Non-pigmented ciliary epithelial cell (primary cell): Measurements from ENCODE around the gene CD99.
"Not testable (repeated sequence)": the region's sequence is repeated elsewhere in the genome, so short reads cannot be mapped to it uniquely, and the experiment has no call there.

Experiments
- DNase-seq: peaks from one replicate; pipeline ENCODE4 v3.0.0-alpha.2; 2010; ENCODE audit warnings: low read depth

Gene CD99

GRCh38 chrX:2732649-2733048 is 41.6 kb downstream of the CD99 start:
- no peak for DNase-seq

- no peak for DNase-seq
Observed at GRCh38 chrX:2733286-2733685, 42.2 kb downstream of the CD99 start.

GRCh38 chrX:2735270-2735669 is 44.2 kb downstream of the CD99 start:
- no peak for DNase-seq

- DNase-seq: no peak
Observed at GRCh38 chrX:2740672-2741071, 49.6 kb downstream of the CD99 start.

GRCh38 chrX:2741386-2741785 is 50.3 kb downstream of the CD99 start:
- DNase-seq: no peak

- DNase-seq: not testable (repeated sequence)
Observed at GRCh38 chrX:2746250-2746649, 55.2 kb downstream of the CD99 start.

GRCh38 chrX:2748171-2748814 is 57.2 kb downstream of the CD99 start:
- no peak for DNase-seq

GRCh38 chrX:2748815-2749188 is 57.7 kb downstream of the CD99 start:
- no peak for DNase-seq

- DNase-seq: no peak
Observed at GRCh38 chrX:2751291-2751690, 60.2 kb downstream of the CD99 start.

- DNase-seq: not testable (repeated sequence)
Observed at GRCh38 chrX:2751874-2752300, 60.8 kb downstream of the CD99 start, which contains the start of gene XG. TSS of gene XG (plus strand) at chrX:2752040. CDS start at chrX:2752275, 235 bp downstream.

- DNase-seq: not testable (repeated sequence)
Observed at GRCh38 chrX:2752441-2752840, 61.3 kb downstream of the CD99 start.

- not testable (repeated sequence) for DNase-seq
Observed at GRCh38 chrX:2755163-2755715, 64.1 kb downstream of the CD99 start.

GRCh38 chrX:2756548-2756947 is 65.5 kb downstream of the CD99 start:
- DNase-seq: no peak

- no peak for DNase-seq
Observed at GRCh38 chrX:2761246-2761645, 70.2 kb downstream of the CD99 start.

GRCh38 chrX:2762671-2763070 is 71.6 kb downstream of the CD99 start:
- not testable (repeated sequence) for DNase-seq

- DNase-seq: not testable (repeated sequence)
Observed at GRCh38 chrX:2764766-2765548, 73.9 kb downstream of the CD99 start.

GRCh38 chrX:2765549-2765830 is 74.4 kb downstream of the CD99 start:
- DNase-seq: no peak

- no peak for DNase-seq
Observed at GRCh38 chrX:2766906-2767305, 75.8 kb downstream of the CD99 start.

- no peak for DNase-seq
Observed at GRCh38 chrX:2767631-2768455, 76.7 kb downstream of the CD99 start.

GRCh38 chrX:2769615-2770014 is 78.5 kb downstream of the CD99 start:
- no peak for DNase-seq

- DNase-seq: not testable (repeated sequence)
Observed at GRCh38 chrX:2773166-2774055, 82.3 kb downstream of the CD99 start.

- DNase-seq: no peak
Observed at GRCh38 chrX:2774057-2774456, 83.0 kb downstream of the CD99 start.
